ENCODE measurements around the gene PIGA.

DNA sequence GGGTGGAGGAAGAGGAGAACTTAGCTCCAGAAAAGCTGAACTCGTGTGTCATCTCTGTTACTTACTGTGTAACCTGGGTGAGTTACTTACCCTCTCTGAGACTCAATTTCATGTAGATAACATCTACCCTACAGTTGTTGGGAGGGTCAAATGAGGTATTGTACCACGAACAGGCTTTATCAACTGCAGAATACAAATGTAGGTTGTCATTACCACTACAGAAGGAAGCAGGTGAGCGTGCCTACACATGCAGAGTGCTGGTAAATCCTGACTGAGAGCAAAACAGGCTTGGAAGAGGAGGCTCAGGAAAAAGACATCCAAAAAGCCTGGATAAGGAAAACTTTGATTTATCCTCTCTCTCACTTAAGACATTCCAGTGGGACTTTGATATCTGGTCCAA, 7.2 kb downstream of the PIGA start:
- TF ChIP-seq, protein P1, sequence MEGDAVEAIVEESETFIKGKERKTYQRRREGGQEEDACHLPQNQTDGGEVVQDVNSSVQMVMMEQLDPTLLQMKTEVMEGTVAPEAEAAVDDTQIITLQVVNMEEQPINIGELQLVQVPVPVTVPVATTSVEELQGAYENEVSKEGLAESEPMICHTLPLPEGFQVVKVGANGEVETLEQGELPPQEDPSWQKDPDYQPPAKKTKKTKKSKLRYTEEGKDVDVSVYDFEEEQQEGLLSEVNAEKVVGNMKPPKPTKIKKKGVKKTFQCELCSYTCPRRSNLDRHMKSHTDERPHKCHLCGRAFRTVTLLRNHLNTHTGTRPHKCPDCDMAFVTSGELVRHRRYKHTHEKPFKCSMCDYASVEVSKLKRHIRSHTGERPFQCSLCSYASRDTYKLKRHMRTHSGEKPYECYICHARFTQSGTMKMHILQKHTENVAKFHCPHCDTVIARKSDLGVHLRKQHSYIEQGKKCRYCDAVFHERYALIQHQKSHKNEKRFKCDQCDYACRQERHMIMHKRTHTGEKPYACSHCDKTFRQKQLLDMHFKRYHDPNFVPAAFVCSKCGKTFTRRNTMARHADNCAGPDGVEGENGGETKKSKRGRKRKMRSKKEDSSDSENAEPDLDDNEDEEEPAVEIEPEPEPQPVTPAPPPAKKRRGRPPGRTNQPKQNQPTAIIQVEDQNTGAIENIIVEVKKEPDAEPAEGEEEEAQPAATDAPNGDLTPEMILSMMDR (IDR thresholded peaks at IDR 0.05; ENCODE audit: insufficient read depth, low read depth, low read length): no peak
- TF ChIP-seq EZH2 (IDR thresholded peaks at IDR 0.05; ENCODE audit: insufficient read depth, low read length): no peak
